ENCODE data around the gene PPP1R15B. TPM values are rescaled to one million over a fixed set of nuclear protein-coding genes. Genes with fewer than 3 reads are reported as not detected.

PPP1R15B gene
- total and polyA plus RNA-seq, 2 donors (not counting 1 experiment from before 2014, with no cell fraction given) = 65.7 to 137 TPM

- WGBS (ENCODE audit: insufficient coverage) = 93% methylated on average over 13 of the region's 16 CpGs
- Mint-ChIP-seq H3K9me3 (ENCODE audit: insufficient read depth) (no peaks in the 10 kb centered on the region), H3K4me3 (no peak overlapping the region), H3K4me1 (peaks cover 8% of the 10 kb centered on the region), H3K27me3 (peaks cover 43% of the 10 kb centered on the region), H3K27ac (no peak overlapping the region)
- H3K27me3 ChIP-seq (replicated peaks in 1 of 4; ENCODE audit: control extremely low read depth in 1 of 4, control insufficient read depth in 3 of 4, insufficient read depth in 4 of 4, low read length in 3 of 4) = peaks cover 0 to 19% (median 4%) of the 10 kb centered on the region in 4 experiments
- ChIA-PET POLR2A (no interaction called here), CTCF (interaction anchor here (1.0 to 1.5 kb wide), 3 partner anchors 22 to 109 kb away, joined by 3 to 4 read pairs (median 3); no protein-coding TSS in a partner anchor)
- H3K4me2 ChIP-seq (replicated peaks; ENCODE audit: low read depth, low read length, poor library complexity, severe bottlenecking) = no peak overlapping the region
- peaks cover 0 to 6% (median 0%) of the 10 kb centered on the region in 3 donors for H3K9me3 ChIP-seq (ENCODE audit: control extremely low read depth in 1 of 3, control insufficient read depth in 2 of 3, insufficient read depth in 1 of 3, low read length in 2 of 3)
- intact Hi-C loops (cut with micrococcal nuclease) = loop anchor here (10.0 kb wide), 1 partner anchor 863 kb away; no protein-coding TSS in a partner anchor
- H4K20me1 ChIP-seq (ENCODE audit: control insufficient read depth, insufficient read depth, low read length, poor library complexity, severe bottlenecking) = no peaks in the 10 kb centered on the region
- TF ChIP-seq EZH2 (IDR thresholded peaks at IDR 0.05; ENCODE audit: borderline replicate concordance, insufficient read depth, low read depth, low read length, poor library complexity, severe bottlenecking) (no peak), CTCF (IDR thresholded peaks at IDR 0.05) (no peak)
- no peaks in the 10 kb centered on the region for H3K36me3 ChIP-seq (replicated peaks in 1 of 2; ENCODE audit: control extremely low read depth in 1 of 2, control insufficient read depth in 1 of 2, extremely low read depth in 1 of 2, insufficient read depth in 2 of 2, low read length in 1 of 2)
- no peak overlapping the region for H3K4me3 ChIP-seq (ENCODE audit: control extremely low read depth in 1 of 5, extremely low read depth in 1 of 5, insufficient read depth in 1 of 5, low read depth in 2 of 5, low read length in 4 of 5)
- no peak overlapping the region for H2AFZ ChIP-seq (ENCODE audit: insufficient read depth, low read depth, low read length, poor library complexity, severe bottlenecking)
- H3K4me1 ChIP-seq (ENCODE audit: control insufficient read depth in 2 of 2, insufficient read depth in 2 of 2, low read length in 2 of 2) = peaks cover 4 to 14% of the 10 kb centered on the region in 2 donors
- no peak overlapping the region for H3K9ac ChIP-seq (ENCODE audit: low read length)
- DNase-seq (no peak), ATAC-seq (ENCODE audit: low read depth) (no peak)
- H3K27ac ChIP-seq (ENCODE audit: low read length in 2 of 2) = no peak overlapping the region
- H3K79me2 ChIP-seq (ENCODE audit: control insufficient read depth, insufficient read depth, low read length) = no peaks in the 10 kb centered on the region
These were observed 44.3 kb downstream of the PPP1R15B start for GRCh38 chr1:204367193-204367858.

- Histone ChIP-seq H3K9ac (ENCODE audit: low read length) (no peak overlapping the region), H3K4me2 (replicated peaks; ENCODE audit: low read depth, low read length, poor library complexity, severe bottlenecking) (no peak overlapping the region), H2AFZ (ENCODE audit: insufficient read depth, low read depth, low read length, poor library complexity, severe bottlenecking) (no peak overlapping the region), H3K4me3 (ENCODE audit: control extremely low read depth in 1 of 5, extremely low read depth in 1 of 5, insufficient read depth in 1 of 5, low read depth in 2 of 5, low read length in 4 of 5) (no peak overlapping the region), H3K9me3 (ENCODE audit: control extremely low read depth in 1 of 3, control insufficient read depth in 2 of 3, insufficient read depth in 1 of 3, low read length in 2 of 3) (peaks cover 0 to 6% (median 0%) of the 10 kb centered on the region in 3 donors), H3K4me1 (ENCODE audit: control insufficient read depth in 2 of 2, insufficient read depth in 2 of 2, low read length in 2 of 2) (peaks cover 4 to 14% of the 10 kb centered on the region in 2 donors), H3K36me3 (replicated peaks in 1 of 2; ENCODE audit: control extremely low read depth in 1 of 2, control insufficient read depth in 1 of 2, extremely low read depth in 1 of 2, insufficient read depth in 2 of 2, low read length in 1 of 2) (no peaks in the 10 kb centered on the region), H4K20me1 (ENCODE audit: control insufficient read depth, insufficient read depth, low read length, poor library complexity, severe bottlenecking) (no peaks in the 10 kb centered on the region), H3K79me2 (ENCODE audit: control insufficient read depth, insufficient read depth, low read length) (no peaks in the 10 kb centered on the region), H3K27me3 (replicated peaks in 1 of 4; ENCODE audit: control extremely low read depth in 1 of 4, control insufficient read depth in 3 of 4, insufficient read depth in 4 of 4, low read length in 3 of 4) (peaks cover 0 to 15% (median 4%) of the 10 kb centered on the region in 4 experiments), H3K27ac (ENCODE audit: low read length in 2 of 2) (no peak overlapping the region)
- intact Hi-C loops (cut with micrococcal nuclease) = loop anchor here (10.0 kb wide), 1 partner anchor 862 kb away; no protein-coding TSS in a partner anchor
- H3K9me3 Mint-ChIP-seq (ENCODE audit: insufficient read depth) = no peaks in the 10 kb centered on the region
- peaks cover 8% of the 10 kb centered on the region for H3K4me1 Mint-ChIP-seq
- no peak overlapping the region for H3K27ac Mint-ChIP-seq
- no peak overlapping the region for H3K4me3 Mint-ChIP-seq
- DNase-seq (no peak), ATAC-seq (ENCODE audit: low read depth) (no peak)
- ChIA-PET CTCF (interaction anchor here (1.0 to 1.5 kb wide), 3 partner anchors 22 to 108 kb away, joined by 3 to 4 read pairs (median 3); no protein-coding TSS in a partner anchor), POLR2A (no interaction called here)
- H3K27me3 Mint-ChIP-seq = peaks cover 38% of the 10 kb centered on the region
- 91% methylated on average over 6 of the region's 7 CpGs for WGBS (ENCODE audit: insufficient coverage)
- TF ChIP-seq CTCF (IDR thresholded peaks at IDR 0.05) (no peak), EZH2 (IDR thresholded peaks at IDR 0.05; ENCODE audit: borderline replicate concordance, insufficient read depth, low read depth, low read length, poor library complexity, severe bottlenecking) (no peak)
These were observed 44.9 kb downstream of the PPP1R15B start for GRCh38 chr1:204366759-204367158.
